Stimulated activated naive CD8-positive, alpha-beta T cell treated with anti-CD3 and anti-CD28 coated beads, Interleukin-15, amount 100 ng/mL, for 72 hours (primary cell): ENCODE results near the gene MAP3K15.
A peak's percentile ranks its signal among the peaks of the same experiment; 100 is the strongest.

Source experiments
- ATAC-seq: fragments of 150-1000 bp; cut with Tn5 transposase; 2 replicates; pipeline ENCODE4 v1.10.0; 2021; ENCODE audit warnings: mild to moderate bottlenecking, moderate library complexity
- DNase-seq, 2 donors: peaks; one replicate each; pipeline ENCODE4 v3.0.0; 2021 to 2022
- H3K27ac Mint-ChIP-seq, 2 donors: one replicate each; pipeline ENCODE4 v1.8.0; 2022; ENCODE audit warnings: mild to moderate bottlenecking in 2 of 2, mixed read lengths in 2 of 2, moderate library complexity in 2 of 2
- H3K27me3 Mint-ChIP-seq: one replicate; pipeline ENCODE4 v1.8.0; 2022; ENCODE audit warnings: mixed read lengths
- H3K4me1 Mint-ChIP-seq: one replicate; pipeline ENCODE4 v1.8.0; 2022; ENCODE audit warnings: mild to moderate bottlenecking, mixed read lengths
- H3K4me3 Mint-ChIP-seq, 2 donors: one replicate each; pipeline ENCODE4 v1.8.0; 2022; ENCODE audit warnings: mild to moderate bottlenecking in 2 of 2, mixed read lengths in 2 of 2, moderate library complexity in 1 of 2
- H3K9me3 Mint-ChIP-seq, 2 donors: one replicate each; pipeline ENCODE4 v1.8.0; 2022; ENCODE audit warnings: mixed read lengths in 2 of 2

The MAP3K15 gene

GRCh38 chrX:19388064-19388679, 127.1 kb downstream of the MAP3K15 start:
- Mint-ChIP-seq H3K9me3 (no peaks in the 10 kb centered on the region), H3K4me3 (no peak overlapping the region)

GRCh38 chrX:19386679-19387078, 128.6 kb downstream of the MAP3K15 start:
- Mint-ChIP-seq H3K4me3 (no peak overlapping the region), H3K27me3 (no peaks in the 10 kb centered on the region), H3K9me3 (no peaks in the 10 kb centered on the region), H3K27ac (no peak overlapping the region), H3K4me1 (no peaks in the 10 kb centered on the region)
- ATAC-seq (no peak), DNase-seq (no peak)

More at GRCh38 chrX:19388064-19388679, 127.1 kb downstream of the MAP3K15 start:
- H3K27me3 Mint-ChIP-seq = no peaks in the 10 kb centered on the region
- H3K4me1 Mint-ChIP-seq = no peaks in the 10 kb centered on the region
- H3K27ac Mint-ChIP-seq = no peak overlapping the region
- no peak for ATAC-seq
- no peak for DNase-seq

- H3K4me1 Mint-ChIP-seq = no peaks in the 10 kb centered on the region
- ATAC-seq = peak; percentile 83
- H3K27ac Mint-ChIP-seq = no peak overlapping the region
- no peaks in the 10 kb centered on the region for H3K27me3 Mint-ChIP-seq
- DNase-seq = peak; percentile 42 to 55
- peak overlapping the region in 1 of 2 donors; percentile 33 for H3K4me3 Mint-ChIP-seq
- H3K9me3 Mint-ChIP-seq = no peaks in the 10 kb centered on the region
Observed at GRCh38 chrX:19382555-19383145, 132.7 kb downstream of the MAP3K15 start.

- DNase-seq = no peak
- Mint-ChIP-seq H3K4me3 (no peak overlapping the region), H3K27ac (no peak overlapping the region), H3K4me1 (no peaks in the 10 kb centered on the region), H3K27me3 (no peaks in the 10 kb centered on the region), H3K9me3 (no peaks in the 10 kb centered on the region)
- ATAC-seq = no peak
Observed at GRCh38 chrX:19381326-19381725, 134.0 kb downstream of the MAP3K15 start.

- Mint-ChIP-seq H3K4me3 (no peak overlapping the region), H3K9me3 (no peaks in the 10 kb centered on the region), H3K27ac (no peak overlapping the region), H3K4me1 (peaks cover 2% of the 10 kb centered on the region), H3K27me3 (no peaks in the 10 kb centered on the region)
- DNase-seq (no peak), ATAC-seq (no peak)
Observed at GRCh38 chrX:19377799-19378198, 137.5 kb downstream of the MAP3K15 start.

- no peak overlapping the region for H3K4me3 Mint-ChIP-seq
- no peaks in the 10 kb centered on the region for H3K27me3 Mint-ChIP-seq
- peaks cover 10% of the 10 kb centered on the region for H3K4me1 Mint-ChIP-seq
- ATAC-seq = no peak
- H3K27ac Mint-ChIP-seq = no peak overlapping the region
- DNase-seq = no peak
- H3K9me3 Mint-ChIP-seq = no peaks in the 10 kb centered on the region
Observed at GRCh38 chrX:19375546-19375945, 139.8 kb downstream of the MAP3K15 start.

- no peaks in the 10 kb centered on the region for H3K27me3 Mint-ChIP-seq
- H3K27ac Mint-ChIP-seq = peak overlapping the region in 1 of 2 donors; percentile 67
- DNase-seq = no peak
- H3K4me1 Mint-ChIP-seq = peaks cover 10% of the 10 kb centered on the region
- no peak for ATAC-seq
- peak overlapping the region; percentile 51 to 84 for H3K4me3 Mint-ChIP-seq
- no peaks in the 10 kb centered on the region for H3K9me3 Mint-ChIP-seq
Observed at GRCh38 chrX:19373351-19373891, 141.9 kb downstream of the MAP3K15 start.

GRCh38 chrX:19372547-19373331, 142.6 kb downstream of the MAP3K15 start:
- peak overlapping the region; percentile 84 to 90 for H3K4me3 Mint-ChIP-seq
- H3K27ac Mint-ChIP-seq = peak overlapping the region; percentile 94 to 95
- no peaks in the 10 kb centered on the region for H3K9me3 Mint-ChIP-seq
- DNase-seq (peak in 1 of 2 donors; percentile 8), ATAC-seq (peak; percentile 68)
- peaks cover 10% of the 10 kb centered on the region for H3K4me1 Mint-ChIP-seq
- no peaks in the 10 kb centered on the region for H3K27me3 Mint-ChIP-seq

GRCh38 chrX:19372170-19372546, 143.2 kb downstream of the MAP3K15 start:
- Mint-ChIP-seq H3K27ac (peak overlapping the region; percentile 72 to 95), H3K9me3 (no peaks in the 10 kb centered on the region), H3K4me1 (peaks cover 10% of the 10 kb centered on the region), H3K4me3 (peak overlapping the region; percentile 84 to 90), H3K27me3 (no peaks in the 10 kb centered on the region)
- ATAC-seq (peak; percentile 82), DNase-seq (peak; percentile 64 to 70)

GRCh38 chrX:19370061-19370460, 145.2 kb downstream of the MAP3K15 start:
- Mint-ChIP-seq H3K4me3 (no peak overlapping the region), H3K27ac (no peak overlapping the region), H3K9me3 (no peaks in the 10 kb centered on the region), H3K27me3 (no peaks in the 10 kb centered on the region), H3K4me1 (peaks cover 10% of the 10 kb centered on the region)
- DNase-seq = no peak
- ATAC-seq = no peak

- Mint-ChIP-seq H3K4me1 (peaks cover 10% of the 10 kb centered on the region), H3K27ac (no peak overlapping the region), H3K9me3 (no peaks in the 10 kb centered on the region), H3K4me3 (no peak overlapping the region), H3K27me3 (no peaks in the 10 kb centered on the region)
- ATAC-seq (no peak), DNase-seq (no peak)
Observed at GRCh38 chrX:19368576-19368975, 146.7 kb downstream of the MAP3K15 start.

- no peak overlapping the region for H3K4me3 Mint-ChIP-seq
- no peak overlapping the region for H3K27ac Mint-ChIP-seq
- no peak for ATAC-seq
- H3K9me3 Mint-ChIP-seq = no peaks in the 10 kb centered on the region
- no peaks in the 10 kb centered on the region for H3K27me3 Mint-ChIP-seq
- DNase-seq = no peak
- no peaks in the 10 kb centered on the region for H3K4me1 Mint-ChIP-seq
Observed at GRCh38 chrX:19361701-19362100, 153.6 kb downstream of the MAP3K15 start.

- H3K27ac Mint-ChIP-seq = no peak overlapping the region
- H3K4me3 Mint-ChIP-seq = no peak overlapping the region
- no peak for DNase-seq
- no peaks in the 10 kb centered on the region for H3K27me3 Mint-ChIP-seq
- no peaks in the 10 kb centered on the region for H3K4me1 Mint-ChIP-seq
- ATAC-seq = no peak
- H3K9me3 Mint-ChIP-seq = no peaks in the 10 kb centered on the region
Observed at GRCh38 chrX:19360903-19361302, 154.4 kb downstream of the MAP3K15 start.

GRCh38 chrX:19358521-19358920, 156.8 kb downstream of the MAP3K15 start:
- no peak for ATAC-seq
- Mint-ChIP-seq H3K27me3 (no peaks in the 10 kb centered on the region), H3K9me3 (no peaks in the 10 kb centered on the region), H3K4me3 (no peak overlapping the region), H3K4me1 (no peaks in the 10 kb centered on the region), H3K27ac (no peak overlapping the region)
- DNase-seq = no peak

- Mint-ChIP-seq H3K9me3 (no peaks in the 10 kb centered on the region), H3K4me3 (no peak overlapping the region), H3K27ac (no peak overlapping the region), H3K4me1 (peaks cover 14% of the 10 kb centered on the region), H3K27me3 (no peaks in the 10 kb centered on the region)
- no peak for DNase-seq
- no peak for ATAC-seq
Observed at GRCh38 chrX:19354625-19355024, 160.7 kb downstream of the MAP3K15 start.

GRCh38 chrX:19350941-19351384, 164.3 kb downstream of the MAP3K15 start:
- H3K27me3 Mint-ChIP-seq = no peaks in the 10 kb centered on the region
- H3K4me1 Mint-ChIP-seq = peaks cover 36% of the 10 kb centered on the region
- ATAC-seq (peak; percentile 97), DNase-seq (peak in 1 of 2 donors; percentile 51)
- peak overlapping the region; percentile 50 to 60 for H3K4me3 Mint-ChIP-seq
- no peaks in the 10 kb centered on the region for H3K9me3 Mint-ChIP-seq
- peak overlapping the region; percentile 93 to 94 for H3K27ac Mint-ChIP-seq
